OCI-LY3 (cell line): ENCODE data around the gene FTO.

Experiments
- EZH2phosphoT487 ChIP-seq: fragments of 200-600 bp; shearing (Covaris generic); IDR thresholded peaks from 2 replicates; pipeline ENCODE4 v1.6.1; 2018; ENCODE audit warnings: antibody characterized with exemption, mixed run types, low read depth
- TF ChIP-seq, protein P1 (sequence below): fragments of 200-600, 300-600 bp; sonication (generic); IDR thresholded peaks from 2 replicates; pipeline ENCODE4 v1.5.1; 2014; ENCODE audit warnings: antibody characterized with exemption, low read length, low read depth

DNA sequence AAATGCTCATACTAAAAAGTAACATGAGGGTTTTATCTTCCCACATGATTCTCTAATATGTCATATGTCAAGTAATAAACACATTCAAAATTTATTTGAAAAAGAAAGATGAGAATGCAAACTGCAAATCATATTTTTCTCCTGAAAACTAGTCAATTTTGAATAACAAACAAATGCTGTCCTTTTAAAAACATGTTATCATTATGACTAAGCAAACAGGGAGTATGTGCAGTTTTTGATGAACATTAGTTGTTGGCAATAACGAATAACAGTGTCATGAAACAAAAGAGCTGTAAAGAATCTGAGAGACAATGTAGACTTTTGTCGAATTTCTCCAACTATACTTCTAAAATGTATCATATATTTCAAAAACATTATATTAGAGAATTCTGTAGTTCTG lies 35.1 kb upstream of the FTO start:
- TF ChIP-seq, protein P1, sequence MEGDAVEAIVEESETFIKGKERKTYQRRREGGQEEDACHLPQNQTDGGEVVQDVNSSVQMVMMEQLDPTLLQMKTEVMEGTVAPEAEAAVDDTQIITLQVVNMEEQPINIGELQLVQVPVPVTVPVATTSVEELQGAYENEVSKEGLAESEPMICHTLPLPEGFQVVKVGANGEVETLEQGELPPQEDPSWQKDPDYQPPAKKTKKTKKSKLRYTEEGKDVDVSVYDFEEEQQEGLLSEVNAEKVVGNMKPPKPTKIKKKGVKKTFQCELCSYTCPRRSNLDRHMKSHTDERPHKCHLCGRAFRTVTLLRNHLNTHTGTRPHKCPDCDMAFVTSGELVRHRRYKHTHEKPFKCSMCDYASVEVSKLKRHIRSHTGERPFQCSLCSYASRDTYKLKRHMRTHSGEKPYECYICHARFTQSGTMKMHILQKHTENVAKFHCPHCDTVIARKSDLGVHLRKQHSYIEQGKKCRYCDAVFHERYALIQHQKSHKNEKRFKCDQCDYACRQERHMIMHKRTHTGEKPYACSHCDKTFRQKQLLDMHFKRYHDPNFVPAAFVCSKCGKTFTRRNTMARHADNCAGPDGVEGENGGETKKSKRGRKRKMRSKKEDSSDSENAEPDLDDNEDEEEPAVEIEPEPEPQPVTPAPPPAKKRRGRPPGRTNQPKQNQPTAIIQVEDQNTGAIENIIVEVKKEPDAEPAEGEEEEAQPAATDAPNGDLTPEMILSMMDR = no peak
- TF ChIP-seq EZH2phosphoT487 = no peak
